ELR (cell line): ENCODE data around the gene XPNPEP2.

Source experiments
- DNase-seq: peaks from one replicate; pipeline ENCODE4 v3.0.0-alpha.2; 2015; ENCODE audit warnings: low read depth

The XPNPEP2 gene

DNA sequence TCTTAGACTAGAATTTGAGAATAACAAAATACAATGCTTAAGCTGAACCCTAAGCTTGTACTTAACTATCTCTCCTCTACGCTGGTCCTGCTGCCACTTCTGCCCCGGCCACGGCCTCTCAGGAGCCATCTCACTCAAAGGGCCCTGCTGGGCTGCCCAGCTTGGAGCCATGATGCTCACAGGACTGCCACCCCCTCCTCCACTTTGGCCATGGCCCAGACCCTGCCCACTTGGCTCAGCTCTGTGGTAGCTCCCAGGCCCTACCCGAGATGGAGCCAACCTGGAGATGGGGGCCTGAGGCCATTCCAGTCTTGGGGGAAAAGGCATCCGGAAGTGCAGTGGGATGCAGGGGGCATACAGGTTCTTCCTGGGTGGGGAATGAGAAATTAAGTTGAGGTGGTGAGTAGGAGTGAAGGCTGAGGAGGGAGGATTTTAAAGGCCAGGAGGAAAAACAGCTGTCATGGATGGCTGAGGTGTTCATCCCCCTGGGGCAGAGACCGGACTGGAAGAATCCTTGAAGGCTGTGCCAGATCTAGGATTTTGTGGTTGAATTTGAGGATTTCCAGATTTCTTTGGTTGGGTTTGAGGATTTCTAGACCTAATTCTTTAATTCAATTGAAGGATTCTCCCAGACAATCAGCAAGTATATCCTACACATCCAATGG is 41.8 kb downstream of the XPNPEP2 start:
- DNase-seq: no peak

DNA sequence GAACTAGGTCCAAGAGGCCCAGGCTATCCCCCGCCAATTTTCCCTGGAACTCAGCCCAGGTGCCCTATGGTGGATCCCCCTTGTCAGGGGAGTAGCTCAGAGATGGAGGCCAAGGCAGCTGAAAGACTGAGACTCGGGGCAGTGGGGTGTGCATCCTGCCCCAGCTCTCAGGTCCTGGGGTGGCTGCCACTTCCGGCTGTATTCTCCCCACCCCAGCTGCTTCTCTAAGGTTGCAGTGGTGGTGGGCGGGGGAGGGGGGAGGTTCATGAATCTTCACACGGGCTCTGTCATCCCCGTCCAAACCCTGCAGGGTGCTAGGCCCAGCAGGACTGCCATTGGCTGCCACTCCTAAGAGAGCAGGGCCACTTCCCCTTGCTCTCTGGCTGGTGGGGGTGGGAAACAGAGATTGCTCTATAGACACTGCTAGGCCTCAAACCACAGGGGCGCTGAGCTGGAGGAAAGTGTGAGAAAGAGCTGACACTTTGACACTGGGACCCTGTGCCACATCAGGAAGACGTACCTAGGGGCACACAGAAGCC is 42.4 kb downstream of the XPNPEP2 start:
- no peak for DNase-seq

DNA sequence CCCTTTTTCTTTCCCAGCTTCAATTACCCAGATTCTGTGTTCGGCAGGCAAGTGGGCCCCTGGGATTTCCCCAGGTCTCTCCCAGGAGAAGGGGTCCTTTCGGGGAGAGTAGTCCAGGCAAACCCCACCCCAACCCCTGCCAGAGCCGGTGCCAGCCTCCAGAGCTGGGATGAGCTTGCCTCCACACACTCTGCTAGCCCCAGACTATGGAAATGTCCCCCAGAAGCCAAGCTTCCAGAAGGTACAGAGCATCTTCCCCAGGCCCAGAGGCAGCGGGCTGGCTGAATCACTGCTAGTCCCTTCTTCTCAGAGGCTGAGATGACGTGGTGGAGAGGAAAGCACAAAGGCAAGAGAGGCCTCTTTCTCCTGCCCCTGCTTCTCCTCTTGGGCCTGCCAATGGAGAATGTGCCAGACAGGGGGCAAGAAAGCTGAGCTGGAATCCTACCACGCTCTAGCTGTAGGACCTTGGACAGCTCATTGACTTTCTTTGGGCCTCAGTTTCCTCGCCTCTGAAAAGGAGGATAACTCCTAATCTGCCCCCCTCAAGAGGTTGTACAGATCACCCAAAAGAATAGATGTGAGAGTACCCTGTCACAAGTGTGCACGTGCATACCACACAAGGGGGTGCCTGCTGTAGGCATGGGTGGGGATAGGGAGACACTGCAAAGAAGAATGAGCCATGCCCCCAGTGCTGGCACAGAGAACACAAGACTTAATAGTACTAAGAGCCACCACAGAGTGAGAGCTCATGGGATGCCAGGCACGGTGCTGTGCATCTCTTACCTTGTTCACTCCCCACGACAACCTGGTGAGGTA is 43.1 kb downstream of the XPNPEP2 start:
- DNase-seq: no peak

DNA sequence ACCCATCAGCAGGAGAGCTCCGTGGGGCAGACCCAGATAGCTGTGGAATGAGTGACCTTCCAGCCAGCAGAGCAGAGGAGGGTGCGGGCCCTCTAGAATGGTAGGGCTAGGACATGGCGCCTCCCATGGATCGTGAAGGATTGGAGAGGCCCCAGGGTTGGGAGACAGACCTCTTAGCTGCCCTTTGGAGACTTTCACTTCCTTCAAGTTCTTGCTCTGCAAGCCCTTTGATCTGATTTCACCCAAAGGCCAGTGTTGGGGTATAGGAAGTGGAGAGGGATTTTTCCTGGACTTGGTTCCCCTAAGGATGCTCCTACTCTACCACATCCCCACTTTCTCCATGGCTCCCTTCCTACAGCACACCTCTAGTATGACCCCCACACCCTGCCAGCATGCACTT is 43.9 kb downstream of the XPNPEP2 start:
- DNase-seq: no peak

DNA sequence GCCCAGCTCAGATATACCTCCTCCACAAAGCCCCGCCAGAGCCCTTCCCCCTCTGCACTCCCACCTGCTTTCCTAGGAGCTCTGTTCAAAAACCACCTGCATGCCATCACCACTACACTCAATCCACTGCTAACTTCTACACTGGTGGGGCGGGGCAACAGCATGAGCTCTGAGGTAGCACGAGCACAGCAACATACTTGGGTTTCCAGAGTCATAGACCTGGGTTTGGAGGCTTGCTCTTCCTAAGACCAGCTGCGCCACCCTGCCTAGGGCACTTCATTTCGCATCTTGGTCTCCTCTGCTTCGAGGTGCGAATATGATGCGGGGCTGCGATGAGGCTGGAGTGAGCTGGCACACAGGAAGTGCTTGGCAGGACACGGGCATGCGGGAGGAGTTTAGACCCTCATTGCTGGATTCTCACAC is 44.5 kb downstream of the XPNPEP2 start:
- DNase-seq: no peak

DNA sequence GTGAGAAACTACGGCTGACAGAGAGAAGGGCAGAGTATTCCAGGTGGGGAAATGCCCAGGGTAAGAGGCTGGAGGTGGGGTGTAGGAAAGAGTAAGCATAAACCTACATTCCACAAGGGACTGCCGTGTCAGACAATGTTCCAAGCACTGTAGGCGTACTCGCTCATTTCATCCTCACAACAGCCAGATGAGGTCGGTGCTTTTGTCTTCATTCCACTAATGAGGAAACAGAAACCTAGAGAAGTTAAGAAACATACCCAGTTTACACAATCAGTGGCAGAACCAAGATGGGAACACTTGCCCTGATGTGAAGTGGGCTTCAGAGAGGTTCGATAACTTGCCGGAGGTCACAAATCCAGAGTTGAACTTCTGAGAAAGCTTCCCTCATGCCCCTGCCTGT is 45.6 kb downstream of the XPNPEP2 start:
- no peak for DNase-seq

DNA sequence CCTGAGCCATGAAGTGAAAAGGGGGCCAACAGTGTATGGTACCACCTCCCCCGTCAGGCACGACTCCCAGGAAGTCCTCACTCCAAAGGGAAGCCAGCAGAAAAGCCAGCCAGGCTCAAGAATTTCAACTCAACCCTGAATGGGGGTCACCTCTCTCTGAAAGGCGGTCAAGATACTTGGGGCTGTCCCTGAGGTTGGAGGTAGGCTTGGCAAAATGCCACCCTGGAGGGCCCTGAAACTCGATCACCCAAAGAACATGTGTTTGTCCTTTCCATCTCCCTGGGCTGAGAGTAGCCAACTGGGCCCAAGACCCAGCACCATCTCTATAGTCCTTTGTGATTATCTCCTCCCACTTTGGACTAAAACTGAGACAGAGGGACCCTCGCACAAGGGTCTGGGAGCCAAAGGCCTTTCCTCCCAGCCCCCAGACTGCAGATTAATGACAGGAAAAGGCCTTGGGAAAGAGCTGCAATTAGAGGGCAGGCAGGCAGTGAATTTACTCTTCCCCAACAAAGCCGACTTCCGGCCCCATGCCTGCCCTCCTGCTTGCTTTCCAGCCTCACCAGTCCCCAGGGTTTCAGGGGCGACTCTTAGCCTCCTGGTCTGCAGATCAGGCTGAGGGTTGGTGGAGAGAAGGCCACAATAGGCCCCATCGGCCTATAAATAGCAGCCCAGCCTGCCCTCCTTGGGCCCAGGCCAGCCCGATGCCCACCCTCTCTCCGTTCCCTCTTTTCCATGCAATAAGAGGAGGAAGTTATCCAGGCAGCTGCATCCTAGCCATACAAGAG is 46.6 kb downstream of the XPNPEP2 start:
- no peak for DNase-seq

DNA sequence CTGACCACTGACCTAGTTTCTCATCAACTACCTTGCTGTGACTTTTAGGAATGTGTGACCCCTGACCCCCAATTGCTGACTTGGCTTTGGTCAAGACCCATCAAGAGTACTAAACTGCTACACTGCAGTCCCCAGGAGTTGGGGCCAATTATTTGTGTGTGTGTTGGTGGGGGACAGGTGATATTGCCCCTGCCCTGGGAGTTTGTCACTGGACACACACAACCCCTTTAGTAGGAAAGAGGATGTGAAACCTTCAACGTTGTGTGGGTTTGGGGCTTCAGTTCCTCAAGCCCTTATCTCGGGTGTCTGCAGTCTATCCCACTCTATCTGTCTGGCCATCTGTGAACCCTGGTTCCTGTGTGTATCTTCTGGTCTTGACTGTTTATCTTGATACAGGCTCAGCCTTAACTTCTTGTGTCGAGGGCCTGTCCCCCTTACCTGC is 47.5 kb downstream of the XPNPEP2 start:
- DNase-seq: no peak

DNA sequence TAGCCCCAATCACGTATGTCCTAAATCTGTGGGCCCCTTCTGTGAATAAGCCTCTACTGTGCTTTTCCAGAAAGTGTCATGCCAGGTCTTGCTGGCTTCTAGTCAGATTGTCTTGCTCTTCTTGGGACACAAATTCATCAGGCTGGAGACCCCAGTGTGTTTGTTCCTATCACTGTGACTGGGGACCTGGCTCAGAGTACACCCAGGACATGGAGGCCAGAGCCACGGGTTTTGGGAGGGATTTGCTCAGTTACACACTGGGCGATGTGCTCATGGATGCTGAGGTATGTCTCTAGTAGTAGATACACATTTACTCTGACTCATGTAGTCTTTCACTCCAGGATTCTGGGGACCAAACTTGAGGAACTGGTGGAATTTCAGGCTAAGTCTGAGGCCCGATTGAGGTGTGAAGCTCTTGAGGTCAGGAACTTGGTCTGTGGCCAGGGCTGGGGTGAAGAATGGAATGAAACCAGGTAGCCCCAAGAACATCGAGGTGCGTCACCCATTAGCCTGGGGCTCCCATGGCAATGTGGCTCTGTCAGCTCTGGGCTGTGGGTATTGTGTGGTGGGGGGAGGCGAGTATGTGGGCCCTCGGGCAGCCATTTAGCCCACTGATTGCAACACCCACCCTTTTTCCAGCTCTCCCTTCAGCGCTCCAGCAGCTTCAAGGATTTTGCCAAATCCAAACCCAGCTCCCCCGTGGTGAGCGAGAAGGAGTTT is 48.7 kb downstream of the XPNPEP2 start:
- DNase-seq: no peak

DNA sequence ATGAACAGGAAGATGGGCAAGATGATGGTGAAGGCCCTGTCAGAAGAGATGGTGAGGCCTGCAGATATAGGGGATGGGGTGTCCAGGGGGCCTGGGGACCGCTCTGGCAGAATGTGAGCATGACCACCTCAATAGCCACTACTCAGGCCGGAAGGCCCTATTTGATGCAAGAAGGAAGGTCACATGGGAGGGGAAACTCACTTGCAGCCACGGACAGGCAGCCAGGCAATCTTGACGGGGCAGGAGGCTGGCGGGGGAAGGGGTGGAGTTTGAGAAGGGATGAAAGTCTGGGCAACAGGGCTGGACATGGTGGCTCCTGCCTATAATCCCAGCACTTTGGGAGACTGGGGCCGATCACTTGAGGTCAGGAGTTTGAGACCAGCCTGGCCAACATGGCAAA is 49.7 kb downstream of the XPNPEP2 start:
- no peak for DNase-seq

DNA sequence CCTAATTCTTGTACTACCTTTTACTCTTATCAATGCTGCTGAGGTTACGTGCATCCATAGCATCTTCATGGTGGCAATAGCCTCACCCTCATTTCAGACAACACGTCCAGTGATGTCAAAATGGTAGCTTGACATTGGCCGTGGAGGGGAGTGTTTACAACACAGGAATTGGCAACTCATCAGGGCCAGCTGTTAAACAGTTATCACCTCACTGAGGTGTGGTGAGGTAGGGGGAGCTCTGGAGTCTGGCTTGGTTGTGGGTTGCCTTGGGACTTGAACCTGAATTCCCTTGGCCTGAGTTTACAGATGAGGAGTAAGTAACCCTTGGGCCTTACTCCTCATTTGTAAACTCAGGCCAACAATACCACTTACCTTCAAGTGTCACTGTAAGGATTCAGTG is 51.4 kb downstream of the XPNPEP2 start:
- no peak for DNase-seq

DNA sequence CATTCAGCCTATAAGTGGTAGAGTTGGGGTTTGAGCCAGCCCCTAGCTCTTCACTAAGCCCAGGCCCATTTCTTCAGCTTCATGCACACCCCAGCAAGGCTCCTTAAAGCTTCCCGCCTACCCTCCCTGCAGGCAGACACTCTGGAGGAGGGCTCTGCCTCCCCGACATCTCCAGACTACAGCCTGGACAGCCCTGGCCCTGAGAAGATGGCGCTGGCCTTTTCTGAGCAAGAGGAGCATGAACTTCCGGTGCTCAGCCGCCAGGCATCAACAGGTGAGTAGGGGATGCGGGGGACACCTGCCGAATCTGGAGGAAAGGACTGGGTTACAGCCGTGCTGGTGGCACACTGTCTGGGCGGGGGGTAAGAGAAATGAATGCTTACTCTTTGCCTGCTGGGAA is 52.0 kb downstream of the XPNPEP2 start:
- DNase-seq: no peak

DNA sequence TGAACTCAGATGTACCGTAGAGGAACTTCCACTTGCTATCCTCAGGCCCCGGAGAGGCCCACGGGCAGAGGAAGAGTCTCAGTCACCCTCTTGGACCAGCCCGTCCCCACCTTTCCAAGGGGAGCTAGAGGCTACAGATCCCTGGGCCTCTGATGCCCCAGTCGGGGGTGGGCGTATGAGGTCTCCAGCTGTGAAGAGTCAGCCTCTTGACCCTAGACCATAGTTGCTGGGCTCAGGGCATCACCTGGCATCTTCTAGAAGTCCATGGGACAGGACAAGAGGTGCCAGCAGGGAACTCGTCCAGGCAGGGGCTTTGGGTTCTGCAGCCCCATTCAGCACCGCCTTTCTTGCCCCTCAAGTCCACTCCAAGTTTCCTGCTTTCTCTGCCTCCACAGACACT is 52.6 kb downstream of the XPNPEP2 start:
- DNase-seq: no peak

DNA sequence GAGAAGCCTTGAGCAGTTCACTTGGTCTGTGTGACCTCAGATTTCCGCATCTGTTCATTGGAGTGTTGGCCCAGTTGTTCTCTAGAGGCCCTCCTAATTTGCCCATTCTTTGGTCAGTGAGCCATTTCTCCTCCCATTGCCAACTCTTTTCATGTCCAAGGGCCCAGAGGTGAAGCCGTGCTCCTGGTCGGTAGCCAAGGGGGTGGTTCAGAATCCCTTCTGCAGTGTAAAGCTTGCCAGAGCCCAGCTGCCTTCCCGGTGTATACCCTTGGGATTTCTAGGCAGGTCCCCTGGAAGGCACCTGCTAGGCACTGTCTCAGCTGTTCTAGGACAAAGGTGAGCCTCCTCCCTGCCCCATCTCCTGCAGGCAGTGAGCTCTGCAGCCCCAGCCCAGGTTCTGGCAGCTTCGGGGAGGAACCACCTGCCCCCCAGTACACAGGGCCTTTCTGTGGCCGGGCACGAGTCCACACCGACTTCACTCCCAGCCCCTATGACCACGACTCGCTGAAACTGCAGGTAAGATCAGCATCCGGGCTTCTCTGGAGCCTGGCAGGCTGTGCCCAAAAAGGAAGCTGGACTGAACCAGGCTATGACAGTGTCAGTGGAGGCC is 53.3 kb downstream of the XPNPEP2 start:
- no peak for DNase-seq

DNA sequence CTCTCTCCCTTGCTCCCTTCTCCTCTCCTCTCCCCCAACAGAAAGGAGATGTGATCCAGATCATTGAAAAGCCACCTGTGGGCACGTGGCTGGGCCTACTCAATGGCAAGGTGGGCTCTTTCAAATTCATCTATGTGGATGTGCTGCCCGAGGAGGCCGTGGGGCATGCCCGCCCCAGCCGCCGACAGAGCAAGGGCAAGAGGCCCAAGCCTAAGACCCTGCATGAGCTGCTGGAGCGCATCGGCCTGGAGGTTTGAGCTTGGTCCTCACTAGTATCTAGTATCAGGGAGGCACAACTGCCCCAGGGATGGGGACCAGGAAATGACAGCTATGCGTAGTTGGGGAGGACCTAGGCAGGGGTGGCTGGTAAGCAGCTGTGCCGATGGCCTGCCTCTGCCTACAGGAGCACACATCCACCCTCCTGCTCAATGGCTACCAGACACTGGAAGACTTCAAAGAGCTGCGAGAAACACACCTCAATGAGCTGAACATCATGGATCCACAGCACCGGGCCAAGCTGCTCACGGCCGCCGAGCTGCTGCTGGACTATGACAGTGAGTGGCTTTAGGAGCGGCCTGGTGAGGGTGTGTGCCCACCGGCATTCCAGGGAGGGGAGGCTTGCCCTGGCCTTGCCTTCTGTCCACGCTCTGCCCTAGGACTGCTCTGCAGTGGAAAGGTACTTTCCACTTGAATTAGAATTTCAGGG is 54.0 kb downstream of the XPNPEP2 start:
- no peak for DNase-seq

DNA sequence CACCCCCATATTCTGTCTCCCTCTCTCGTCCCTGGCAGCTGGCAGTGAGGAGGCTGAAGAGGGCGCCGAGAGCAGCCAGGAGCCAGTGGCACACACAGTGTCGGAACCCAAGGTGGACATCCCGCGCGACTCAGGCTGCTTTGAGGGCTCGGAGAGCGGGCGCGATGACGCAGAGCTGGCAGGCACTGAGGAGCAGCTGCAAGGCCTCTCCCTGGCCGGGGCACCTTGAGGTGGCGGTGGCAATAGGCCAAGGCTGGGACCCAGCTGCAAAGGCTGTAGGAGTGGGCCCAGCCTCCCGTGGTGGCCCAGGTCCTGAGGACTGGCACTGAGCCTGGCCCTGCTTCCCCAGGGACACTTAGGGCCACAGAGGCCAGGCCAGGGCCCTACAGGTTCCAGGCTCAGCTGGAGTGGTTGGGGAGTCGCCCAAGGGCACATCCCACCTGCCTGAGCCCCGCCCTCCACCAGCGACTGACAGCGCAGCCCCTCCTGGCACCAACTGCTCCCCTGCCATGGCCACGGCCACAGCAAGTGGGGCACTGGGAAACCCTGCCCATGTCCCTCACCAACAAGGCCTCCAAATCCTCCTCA is 54.9 kb downstream of the XPNPEP2 start:
- no peak for DNase-seq

DNA sequence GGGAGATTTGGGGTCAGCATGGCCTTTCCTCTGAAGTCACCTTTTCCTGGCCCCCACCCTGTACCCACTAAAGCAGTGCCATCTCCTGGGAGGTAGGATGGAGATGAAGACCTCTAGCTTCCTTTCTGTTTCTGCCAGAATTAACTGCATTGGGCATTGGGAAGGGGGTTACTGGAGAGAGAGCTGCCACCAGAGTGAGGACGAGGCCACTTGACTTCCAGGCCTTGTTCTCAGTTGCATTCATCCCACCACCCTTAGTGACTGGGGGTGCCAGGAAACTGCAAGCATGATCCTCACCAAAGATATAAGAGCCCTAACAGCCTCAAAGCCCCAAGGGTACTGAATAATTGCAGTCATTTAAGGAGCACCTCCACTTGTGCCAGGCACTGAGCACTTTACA is 56.8 kb downstream of the XPNPEP2 start:
- DNase-seq: no peak

DNA sequence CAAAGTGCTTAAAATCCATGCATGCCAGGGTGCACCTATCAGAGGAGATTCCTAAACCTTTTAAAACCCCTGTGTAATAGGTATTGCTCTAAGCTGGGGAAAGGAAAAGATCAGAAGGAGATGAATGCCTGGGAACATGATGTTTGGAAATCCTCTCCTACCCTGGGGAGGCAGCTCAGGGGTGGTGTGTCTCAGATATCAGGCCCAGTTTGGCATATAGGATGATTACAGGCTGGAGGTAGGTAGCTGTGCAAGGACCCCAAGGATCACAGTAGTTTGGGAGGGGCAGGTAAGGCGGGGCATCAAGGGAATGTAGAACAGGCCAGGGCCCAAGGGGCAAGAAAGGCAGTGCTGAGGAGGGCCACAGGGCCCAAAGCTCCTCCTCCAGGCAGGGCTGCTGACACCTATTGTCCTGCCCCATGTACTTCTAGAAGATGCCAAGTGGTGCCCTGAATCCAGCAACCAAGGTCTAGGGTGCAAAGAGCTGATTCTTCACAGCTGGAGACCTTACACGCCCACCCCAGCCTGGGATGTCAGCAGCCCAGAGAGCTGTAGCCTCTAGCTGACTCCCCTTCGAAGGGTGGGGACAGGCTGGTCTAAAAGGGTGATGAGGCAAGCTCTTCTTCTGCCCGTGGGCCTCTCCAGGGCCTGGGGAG is 58.6 kb downstream of the XPNPEP2 start:
- no peak for DNase-seq

DNA sequence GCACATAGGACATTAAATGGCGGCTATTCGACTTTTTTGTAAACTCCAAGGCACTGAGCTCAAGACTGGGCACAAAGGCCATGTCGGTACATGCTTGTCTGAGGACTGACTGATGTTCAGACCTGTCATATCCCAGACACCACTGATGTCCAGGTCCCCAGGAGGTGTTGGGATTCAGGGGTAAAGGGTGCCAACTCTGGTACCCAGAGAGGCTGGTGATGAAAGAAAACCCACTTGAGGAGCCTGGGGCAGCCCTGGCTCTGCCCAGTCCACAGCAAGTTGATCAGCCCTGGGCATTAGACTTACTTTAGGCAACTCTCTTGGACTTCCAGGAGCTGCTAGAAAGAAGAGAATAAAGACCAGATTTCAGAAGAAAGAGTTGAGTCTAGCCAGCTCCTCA is 59.7 kb downstream of the XPNPEP2 start:
- no peak for DNase-seq

DNA sequence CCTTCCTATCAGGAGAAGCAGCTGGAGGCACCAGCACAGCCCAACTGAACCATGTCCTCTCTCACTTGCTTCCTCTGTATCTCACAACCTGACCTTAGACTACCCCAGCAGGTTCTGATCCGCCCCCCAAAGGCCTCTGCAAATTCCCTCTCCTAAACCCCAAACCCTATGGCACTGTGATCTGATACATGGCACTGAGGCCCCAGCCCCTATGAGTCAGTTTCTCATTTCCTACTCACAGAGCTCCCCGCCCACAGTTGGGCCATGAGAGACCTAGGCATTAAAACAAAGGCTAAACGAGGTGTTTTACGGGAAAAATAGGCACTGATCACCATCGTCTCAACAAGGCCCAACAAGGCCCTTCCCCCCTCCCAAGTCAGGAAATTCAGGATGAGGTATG is 60.1 kb downstream of the XPNPEP2 start:
- no peak for DNase-seq
